Stimulated activated CD8-positive, alpha-beta memory T cell treated with anti-CD3 and anti-CD28 coated beads, Interleukin-4, amount 100 ng/mL, for 1 hour (primary cell): Measurements from ENCODE around the gene SHD.
"Not testable (repeated sequence)": the region's sequence is repeated elsewhere in the genome, so short reads cannot be mapped to it uniquely, and the experiment has no call there.

Experiments used
- DNase-seq, 2 donors: peaks; one replicate each; pipeline ENCODE4 v3.0.0-alpha.2; 2020; ENCODE audit warnings: low read depth in 2 of 2, low spot score in 1 of 2

Gene SHD

DNA sequence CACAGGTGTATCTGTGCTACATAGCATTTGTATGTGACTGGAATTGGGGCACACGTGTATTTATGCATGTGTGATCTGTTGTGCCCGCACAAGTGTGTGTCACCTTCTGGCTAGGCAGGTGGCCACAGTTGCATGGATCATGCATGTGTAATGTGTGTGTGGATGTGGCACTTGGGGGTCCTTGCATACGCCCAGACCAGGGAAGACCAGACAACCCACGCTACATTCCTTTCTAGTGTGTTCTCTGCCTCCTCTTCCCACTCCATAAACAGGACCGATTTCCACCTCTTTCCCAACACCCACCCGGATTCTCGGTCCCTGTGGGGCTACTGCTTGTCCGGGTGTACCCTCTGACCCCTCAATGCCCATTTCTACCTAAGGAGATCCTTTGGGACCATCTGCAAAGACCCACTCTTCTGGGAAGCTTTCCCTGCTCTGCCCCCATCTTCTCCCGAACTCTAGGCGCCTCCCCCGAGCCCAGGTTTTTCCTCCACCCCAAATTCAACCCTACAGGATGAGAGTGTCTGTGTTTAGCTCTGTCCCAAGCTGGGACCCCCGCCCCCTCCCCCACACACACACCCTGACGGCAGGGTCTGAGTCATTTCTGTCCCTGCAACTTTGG lies 47.3 kb downstream of the SHD start:
- no peak for DNase-seq

DNA sequence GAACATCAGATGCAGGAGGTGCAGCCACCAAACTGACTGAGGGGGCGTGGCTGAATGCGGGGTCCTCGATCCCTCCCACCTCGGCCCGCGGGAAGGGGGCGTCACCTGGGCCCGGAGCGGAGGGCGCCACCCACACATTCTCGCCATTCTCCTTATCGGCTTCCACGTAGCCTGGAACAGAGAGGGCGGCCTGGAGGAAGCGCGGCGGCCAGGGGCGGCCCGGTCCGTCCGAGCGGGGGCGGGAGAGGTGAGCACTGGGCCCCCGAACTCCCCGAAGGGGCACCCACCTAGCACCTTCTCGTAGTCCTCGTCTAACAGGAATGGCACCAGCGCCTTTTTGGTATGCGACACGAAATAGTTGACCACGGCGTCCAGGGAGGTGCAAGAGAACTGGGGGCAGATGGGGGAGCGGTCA lies 47.8 kb downstream of the SHD start:
- no peak for DNase-seq

DNA sequence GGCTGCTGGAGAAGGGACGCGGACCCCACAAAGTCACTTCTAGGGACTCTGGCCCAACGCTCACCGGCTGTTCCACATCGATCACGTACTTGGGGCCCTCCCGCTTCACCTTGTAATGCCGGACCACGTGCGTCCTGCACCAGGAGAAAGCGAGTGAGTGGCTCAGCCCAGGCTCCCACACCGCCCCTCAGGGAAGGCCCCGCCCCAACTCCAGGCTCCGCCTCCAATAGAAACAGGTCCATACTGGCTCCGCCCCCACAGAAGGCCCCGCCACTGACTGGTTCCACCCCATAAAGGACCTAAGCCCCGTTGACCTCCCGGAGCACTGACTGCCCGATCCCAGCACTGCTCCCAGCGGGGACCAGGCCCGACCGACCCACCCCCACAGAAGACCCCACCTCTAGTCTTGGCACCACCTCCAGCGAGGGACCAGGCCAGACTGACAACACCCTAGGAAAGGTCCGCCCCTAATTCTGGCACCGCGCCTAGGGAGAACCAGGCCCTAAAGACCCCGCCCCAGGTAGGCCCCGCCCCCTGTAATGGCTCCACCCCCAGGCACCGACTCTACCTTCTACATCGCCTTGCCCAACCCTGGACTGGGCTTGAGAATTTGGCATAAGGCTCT lies 48.3 kb downstream of the SHD start:
- peak in 1 of 2 donors; percentile 47 for DNase-seq

DNA sequence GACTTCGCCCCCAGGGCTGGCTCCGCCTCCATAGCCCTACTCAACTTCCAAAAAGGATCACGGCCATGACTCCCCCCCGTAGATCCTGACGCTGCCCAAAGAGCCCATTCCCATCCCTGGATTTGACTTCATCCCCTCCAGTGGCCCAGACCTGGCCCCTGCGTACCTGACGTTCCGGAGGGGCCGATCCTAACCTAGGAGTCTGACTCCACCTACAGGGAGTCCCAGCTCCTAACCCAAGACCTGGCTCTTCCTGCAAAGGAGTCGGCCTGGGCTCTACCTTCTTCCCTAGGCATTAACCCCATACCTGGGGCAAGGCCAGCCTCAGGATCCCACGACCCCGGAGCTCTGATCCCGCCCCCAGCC lies 48.8 kb downstream of the SHD start:
- no peak for DNase-seq

DNA sequence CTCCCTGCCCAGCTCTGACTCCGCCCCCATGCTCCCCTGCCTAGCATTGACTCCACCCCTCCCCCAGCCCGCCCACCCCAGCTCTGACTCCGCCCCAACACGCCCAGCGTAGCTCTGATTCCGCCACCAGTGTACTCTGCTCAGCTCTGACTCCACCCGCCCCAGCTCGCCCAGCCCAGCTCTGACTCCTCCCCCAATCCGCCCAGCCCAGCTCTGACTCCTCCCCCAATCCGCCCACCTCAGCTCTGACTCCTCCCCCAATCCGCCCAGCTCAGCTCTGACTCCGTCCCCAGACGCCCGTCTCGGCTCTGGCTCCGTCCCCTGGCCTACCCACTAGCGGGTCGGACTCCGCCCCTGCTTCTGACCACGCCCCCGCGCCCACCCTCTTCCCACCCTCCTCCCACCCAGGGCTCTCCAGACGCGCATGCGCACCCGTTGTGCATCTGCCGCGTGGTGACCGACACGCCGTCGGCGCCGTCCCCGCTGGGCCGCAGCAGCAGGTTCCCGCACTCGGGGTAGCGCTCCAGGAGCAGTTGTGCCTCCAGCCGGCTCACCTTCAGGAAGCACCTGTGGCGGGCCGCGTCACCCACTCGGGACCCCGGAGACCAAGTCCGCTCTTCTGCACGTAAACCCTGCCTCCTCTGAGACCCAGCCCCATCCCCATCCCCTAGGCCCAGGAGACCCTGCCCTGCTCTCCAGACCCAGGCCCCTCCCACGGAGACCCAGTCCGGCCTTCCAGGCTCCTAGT lies 49.4 kb downstream of the SHD start:
- peak; percentile 82 to 98 for DNase-seq

DNA sequence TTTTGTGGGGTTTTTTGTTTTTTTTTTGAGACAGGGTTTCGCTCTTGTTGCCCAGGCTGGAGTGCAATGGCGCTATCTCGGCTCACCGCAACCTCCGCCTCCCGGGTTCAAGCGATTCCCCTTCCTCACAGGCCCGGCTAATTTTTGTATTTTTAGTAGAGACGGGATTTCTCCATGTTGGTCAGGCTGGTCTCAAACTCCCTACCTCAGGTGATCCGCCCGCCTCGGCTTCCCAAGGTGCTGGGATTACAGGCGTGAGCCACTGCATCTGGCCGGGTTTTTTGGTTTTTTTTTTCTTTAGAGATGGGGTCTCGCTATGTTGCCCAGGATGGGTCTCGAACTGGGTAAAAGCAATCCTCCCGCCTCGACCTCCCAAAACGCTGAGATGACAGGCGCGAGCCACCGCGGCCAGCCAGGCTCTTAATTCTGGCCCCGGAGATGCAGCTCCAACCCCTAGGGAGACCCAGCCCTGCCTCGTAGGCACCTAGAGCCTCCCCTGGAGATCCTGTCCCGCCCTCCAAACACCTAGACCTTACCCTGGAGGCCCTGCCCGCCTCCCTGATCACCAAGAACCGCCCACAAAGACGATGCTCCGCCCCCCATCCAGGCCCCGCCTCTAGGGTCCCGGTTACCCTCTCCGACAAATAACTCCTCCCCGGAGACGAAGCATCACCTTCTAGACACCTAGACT lies 50.1 kb downstream of the SHD start:
- DNase-seq, result not testable (repeated sequence)

DNA sequence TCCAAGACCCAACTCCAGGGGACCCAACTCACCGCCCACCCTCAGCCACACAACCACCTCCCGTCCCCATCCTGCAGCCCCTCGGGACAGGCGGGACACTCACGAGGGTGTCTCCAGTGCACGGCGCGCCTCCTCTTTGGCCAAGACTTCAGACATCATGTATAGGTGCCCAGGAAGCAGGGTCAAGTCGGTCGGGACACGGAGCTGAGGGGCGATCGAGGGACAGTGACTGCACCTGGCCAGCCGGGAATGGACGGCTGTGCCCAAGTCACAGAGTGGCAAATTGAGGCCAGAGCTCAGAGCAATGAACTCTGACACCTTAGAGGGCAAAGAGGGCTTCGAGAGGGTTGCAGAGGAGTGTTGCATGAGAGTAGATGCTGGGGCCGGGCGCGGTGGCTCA lies 50.8 kb downstream of the SHD start:
- DNase-seq, result no peak

DNA sequence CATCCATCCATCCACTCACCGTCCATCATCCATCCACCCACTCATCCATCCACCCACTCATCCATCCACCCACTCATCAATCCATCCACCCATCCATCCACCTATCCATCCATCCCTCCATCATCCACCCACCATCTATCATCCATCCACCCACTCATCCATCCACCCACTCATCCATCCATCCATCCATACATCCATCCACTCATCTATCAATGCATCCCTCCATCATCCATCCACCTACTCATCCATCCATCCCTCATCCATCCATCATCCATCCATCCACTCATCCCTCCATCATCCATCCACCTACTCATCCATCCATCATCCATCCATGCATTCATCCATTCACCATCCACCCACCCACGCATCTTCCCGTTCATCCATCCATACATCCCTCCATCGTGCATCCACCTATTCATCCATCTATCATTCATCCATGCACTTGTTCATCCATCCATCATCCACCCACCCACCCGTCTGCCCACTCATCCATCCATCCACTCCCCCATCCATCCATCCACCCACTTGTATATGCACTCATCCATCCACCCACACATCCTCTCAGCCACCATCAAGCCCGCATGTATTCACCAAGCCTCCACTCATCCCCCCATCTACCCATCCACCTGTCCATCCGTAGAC lies 56.0 kb downstream of the SHD start:
- no peak for DNase-seq

DNA sequence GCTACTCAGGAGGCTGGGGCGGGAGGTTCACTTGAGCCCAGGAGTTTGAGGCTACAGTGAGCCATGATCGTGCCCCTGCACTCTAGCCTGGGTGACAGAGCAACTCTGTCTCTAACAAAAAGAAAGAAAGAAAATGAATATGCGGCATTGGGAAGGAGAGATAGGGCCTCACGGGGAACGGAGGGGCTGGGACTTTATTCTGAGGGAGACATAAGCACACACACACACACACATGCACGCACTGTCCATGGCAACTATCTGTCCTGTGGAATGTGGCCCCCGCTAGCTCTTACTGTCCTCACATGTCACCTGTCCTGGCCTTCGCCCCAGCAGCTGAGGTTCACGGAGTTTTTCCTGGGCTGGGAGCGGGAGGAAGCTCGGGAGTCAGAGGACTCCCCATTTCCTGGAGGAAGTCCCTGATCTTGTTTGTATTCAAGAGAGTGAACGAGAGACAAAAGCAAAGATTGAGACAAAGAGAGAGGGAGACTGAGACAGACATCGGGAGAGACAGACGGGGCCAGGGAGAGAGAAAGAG lies 58.9 kb downstream of the SHD start:
- DNase-seq, result no peak

DNA sequence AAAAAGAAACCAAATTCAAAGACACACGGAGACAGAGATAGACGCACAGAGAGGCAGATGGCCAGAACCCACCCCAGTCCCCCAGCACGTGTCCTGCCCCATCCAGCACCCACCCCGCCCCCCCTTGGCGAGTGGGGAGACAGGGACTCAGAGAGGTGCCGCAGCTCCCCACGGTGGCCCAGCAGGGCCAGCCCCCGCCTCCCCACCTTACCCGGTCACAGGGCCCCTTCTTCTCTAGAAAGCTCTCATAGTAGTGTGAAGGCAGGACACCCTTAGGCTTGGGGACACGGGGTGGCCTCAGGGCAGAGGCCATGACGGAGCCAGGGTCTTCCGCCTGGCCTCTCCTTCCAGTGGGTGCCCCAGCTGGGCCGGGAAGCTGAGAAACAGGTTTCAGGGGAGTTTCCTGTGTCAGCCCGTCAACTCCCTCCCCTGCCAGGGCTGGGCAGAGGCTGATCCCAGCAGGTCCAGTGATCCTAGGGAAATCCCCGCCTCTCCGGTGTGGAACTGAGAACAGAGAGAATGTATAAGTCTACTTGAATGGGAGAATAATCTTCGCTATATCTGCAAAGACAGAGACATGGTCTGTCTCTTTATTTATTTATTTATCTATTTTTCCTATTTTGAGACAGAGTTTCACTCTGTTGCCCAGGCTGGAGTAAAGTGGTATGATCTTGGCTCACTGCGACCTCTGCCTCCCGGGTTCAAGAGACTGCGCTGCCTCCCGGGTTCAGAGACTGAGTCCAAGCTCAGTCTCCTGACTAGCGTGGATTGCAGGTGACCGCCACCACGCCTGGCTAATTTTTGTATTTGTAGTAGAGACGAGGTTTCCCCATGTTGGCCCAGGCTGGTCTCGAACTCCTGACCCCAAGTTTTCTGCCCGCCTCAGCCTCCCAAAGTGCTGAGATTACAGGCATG lies 59.6 kb downstream of the SHD start, which contains the start of gene STAP2:
Gene STAP2, minus strand, starts transcription at position 387 of the 915 bp plus-strand sequence. Its CDS starts 74 bp downstream, at position 313.
- DNase-seq, result no peak
